ENCODE data around the gene COX19. TPM values are rescaled to one million over a fixed set of nuclear protein-coding genes. Genes with fewer than 3 reads are reported as not detected.
A peak's percentile ranks its signal among the peaks of the same experiment; 100 is the strongest.

COX19 gene
- total and polyA plus RNA-seq, 4 donors = 5.6 to 17.0 (median 8.0) TPM

DNA sequence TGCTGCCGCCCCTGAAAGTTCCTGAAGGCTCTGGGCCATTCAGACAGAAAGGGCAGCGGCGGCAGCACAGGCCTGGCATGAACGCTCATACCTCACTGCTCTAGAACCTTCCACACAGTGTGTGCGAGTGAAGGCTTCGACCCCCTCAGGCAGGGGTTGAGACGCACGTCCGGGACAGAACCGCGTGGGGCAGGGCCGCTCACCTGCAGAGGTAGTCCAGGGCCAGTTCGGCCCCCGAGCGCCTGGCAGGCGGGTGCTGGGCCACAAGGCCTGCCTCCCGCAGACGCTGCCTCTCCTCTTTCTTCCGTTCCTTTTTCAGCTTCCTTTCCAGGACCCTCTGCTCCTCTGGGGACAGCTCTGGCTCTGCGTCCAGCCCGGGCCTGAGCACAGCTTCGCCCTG lies 34.4 kb upstream of the COX19 start:
- TF ChIP-seq, protein P1, sequence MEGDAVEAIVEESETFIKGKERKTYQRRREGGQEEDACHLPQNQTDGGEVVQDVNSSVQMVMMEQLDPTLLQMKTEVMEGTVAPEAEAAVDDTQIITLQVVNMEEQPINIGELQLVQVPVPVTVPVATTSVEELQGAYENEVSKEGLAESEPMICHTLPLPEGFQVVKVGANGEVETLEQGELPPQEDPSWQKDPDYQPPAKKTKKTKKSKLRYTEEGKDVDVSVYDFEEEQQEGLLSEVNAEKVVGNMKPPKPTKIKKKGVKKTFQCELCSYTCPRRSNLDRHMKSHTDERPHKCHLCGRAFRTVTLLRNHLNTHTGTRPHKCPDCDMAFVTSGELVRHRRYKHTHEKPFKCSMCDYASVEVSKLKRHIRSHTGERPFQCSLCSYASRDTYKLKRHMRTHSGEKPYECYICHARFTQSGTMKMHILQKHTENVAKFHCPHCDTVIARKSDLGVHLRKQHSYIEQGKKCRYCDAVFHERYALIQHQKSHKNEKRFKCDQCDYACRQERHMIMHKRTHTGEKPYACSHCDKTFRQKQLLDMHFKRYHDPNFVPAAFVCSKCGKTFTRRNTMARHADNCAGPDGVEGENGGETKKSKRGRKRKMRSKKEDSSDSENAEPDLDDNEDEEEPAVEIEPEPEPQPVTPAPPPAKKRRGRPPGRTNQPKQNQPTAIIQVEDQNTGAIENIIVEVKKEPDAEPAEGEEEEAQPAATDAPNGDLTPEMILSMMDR (IDR thresholded peaks at IDR 0.05; ENCODE audit: control extremely low read depth, extremely low read depth) = no peak
- no peaks in the 10 kb centered on the region for H3K27me3 ChIP-seq (ENCODE audit: control insufficient read depth in 3 of 3, insufficient read depth in 3 of 3, low read length in 2 of 3)
- H3K9ac ChIP-seq (ENCODE audit: insufficient read depth in 1 of 2, low read length in 2 of 2) = no peak overlapping the region
- ATAC-seq (ENCODE audit: insufficient read depth, low FRiP score) (no peak), DNase-seq (no peak)
- peaks cover 0 to 37% (median 2%) of the 10 kb centered on the region in 4 donors for H3K36me3 ChIP-seq (ENCODE audit: control insufficient read depth in 4 of 4, insufficient read depth in 4 of 4, low read length in 4 of 4)
- H3K4me3 ChIP-seq = no peak overlapping the region
- no peaks in the 10 kb centered on the region for H3K4me1 ChIP-seq (ENCODE audit: control insufficient read depth in 5 of 5, insufficient read depth in 5 of 5, low read length in 5 of 5)
- H3K9me3 ChIP-seq (ENCODE audit: control insufficient read depth in 4 of 4, insufficient read depth in 3 of 4, low read length in 3 of 4) = no peaks in the 10 kb centered on the region
- H3K27ac ChIP-seq (ENCODE audit: low read depth in 1 of 2, low read length in 1 of 2) = no peak overlapping the region
- 97 to 98% methylated on average over 22 of the region's 22 CpGs for WGBS, 2 donors

DNA sequence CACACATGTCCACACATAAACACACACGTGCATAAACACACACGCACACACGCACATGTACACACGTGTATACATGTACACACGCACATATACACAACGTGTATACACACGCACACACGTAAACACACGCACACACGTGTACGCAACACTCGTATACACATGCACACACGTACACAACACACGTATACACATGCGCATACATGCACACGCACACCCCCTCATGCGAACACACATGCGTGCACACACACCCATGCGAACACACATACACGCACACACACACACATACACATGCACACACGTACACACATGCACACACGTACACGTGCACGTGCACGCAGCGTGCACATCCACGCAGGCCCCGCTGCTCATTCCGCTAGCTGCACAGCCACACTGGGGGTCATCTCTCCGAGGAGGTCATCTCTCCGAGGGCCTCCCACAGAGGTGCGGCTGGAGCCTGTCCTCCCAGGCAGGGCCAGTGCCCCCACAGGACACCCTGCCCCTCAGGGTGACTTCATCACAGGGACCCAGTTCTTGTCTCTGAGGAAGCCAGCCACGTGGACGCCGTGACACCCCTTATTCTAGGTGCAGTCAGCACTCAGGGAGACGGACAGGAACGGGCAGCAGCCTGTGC lies 33.5 kb upstream of the COX19 start:
- H3K9me3 ChIP-seq (ENCODE audit: control insufficient read depth in 4 of 4, insufficient read depth in 3 of 4, low read length in 3 of 4) = no peaks in the 10 kb centered on the region
- peak; percentile 27 for ATAC-seq (ENCODE audit: insufficient read depth, low FRiP score)
- H3K4me3 ChIP-seq = no peak overlapping the region
- no peak overlapping the region for H3K27ac ChIP-seq (ENCODE audit: low read depth in 1 of 2, low read length in 1 of 2)
- H3K36me3 ChIP-seq (ENCODE audit: control insufficient read depth in 4 of 4, insufficient read depth in 4 of 4, low read length in 4 of 4) = peaks cover 0 to 37% (median 2%) of the 10 kb centered on the region in 4 donors
- TF ChIP-seq, protein P1 (IDR thresholded peaks at IDR 0.05; ENCODE audit: control extremely low read depth, extremely low read depth) = no peak
- no peaks in the 10 kb centered on the region for H3K4me1 ChIP-seq (ENCODE audit: control insufficient read depth in 5 of 5, insufficient read depth in 5 of 5, low read length in 5 of 5)
- H3K27me3 ChIP-seq (ENCODE audit: control insufficient read depth in 3 of 3, insufficient read depth in 3 of 3, low read length in 2 of 3) = no peaks in the 10 kb centered on the region
- WGBS, 2 donors = 94 to 95% methylated on average over 37 of the region's 37 CpGs
- H3K9ac ChIP-seq (ENCODE audit: insufficient read depth in 1 of 2, low read length in 2 of 2) = no peak overlapping the region
- no peak for DNase-seq

DNA sequence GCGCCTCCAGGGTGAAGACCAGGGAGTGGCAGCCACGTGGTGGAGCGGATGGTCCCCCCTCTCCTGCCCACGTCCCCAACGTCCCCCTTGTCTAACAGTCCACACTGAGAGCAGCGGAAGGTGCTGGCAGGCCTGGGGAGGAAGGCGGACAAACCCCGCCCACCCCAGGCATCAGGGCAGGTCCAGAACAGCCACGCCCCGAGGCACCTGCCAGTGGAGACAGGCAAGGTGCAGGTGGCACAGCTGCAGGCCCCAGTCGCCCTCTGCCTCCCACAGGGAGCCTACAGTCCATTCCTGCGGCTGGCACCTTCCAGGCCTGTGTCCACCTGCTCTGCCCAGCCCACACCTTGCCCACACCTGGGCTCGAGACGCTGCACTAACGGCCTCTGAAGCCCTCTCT lies 32.6 kb upstream of the COX19 start:
- ATAC-seq (ENCODE audit: insufficient read depth, low FRiP score) = no peak

More for the DNA sequence above, 32.6 kb upstream of the COX19 start:
- Histone ChIP-seq H3K9ac (ENCODE audit: insufficient read depth in 1 of 2, low read length in 2 of 2) (no peak overlapping the region), H3K27ac (ENCODE audit: low read depth in 1 of 2, low read length in 1 of 2) (no peak overlapping the region), H3K9me3 (ENCODE audit: control insufficient read depth in 4 of 4, insufficient read depth in 3 of 4, low read length in 3 of 4) (no peaks in the 10 kb centered on the region), H3K27me3 (ENCODE audit: control insufficient read depth in 3 of 3, insufficient read depth in 3 of 3, low read length in 2 of 3) (no peaks in the 10 kb centered on the region), H3K4me1 (ENCODE audit: control insufficient read depth in 5 of 5, insufficient read depth in 5 of 5, low read length in 5 of 5) (no peaks in the 10 kb centered on the region), H3K4me3 (no peak overlapping the region), H3K36me3 (ENCODE audit: control insufficient read depth in 4 of 4, insufficient read depth in 4 of 4, low read length in 4 of 4) (peaks cover 0 to 37% (median 2%) of the 10 kb centered on the region in 4 donors)
- TF ChIP-seq, protein P1 (IDR thresholded peaks at IDR 0.05; ENCODE audit: control extremely low read depth, extremely low read depth) = no peak
- 92 to 95% methylated on average over 13 to 15 of the region's 15 CpGs for WGBS, 2 donors
- no peak for DNase-seq

Measured in lung (tissue), 12 donors.